ENCODE measurements around the gene SIRPB2. TPM values are rescaled to one million over a fixed set of nuclear protein-coding genes. Genes with fewer than 3 reads are reported as not detected.
"Not testable (repeated sequence)": the region's sequence is repeated elsewhere in the genome, so short reads cannot be mapped to it uniquely, and the experiment has no call there.

The SIRPB2 gene
- total and polyA plus RNA-seq, 4 donors = 0.99 to 4.4 (median 2.2) TPM

DNA sequence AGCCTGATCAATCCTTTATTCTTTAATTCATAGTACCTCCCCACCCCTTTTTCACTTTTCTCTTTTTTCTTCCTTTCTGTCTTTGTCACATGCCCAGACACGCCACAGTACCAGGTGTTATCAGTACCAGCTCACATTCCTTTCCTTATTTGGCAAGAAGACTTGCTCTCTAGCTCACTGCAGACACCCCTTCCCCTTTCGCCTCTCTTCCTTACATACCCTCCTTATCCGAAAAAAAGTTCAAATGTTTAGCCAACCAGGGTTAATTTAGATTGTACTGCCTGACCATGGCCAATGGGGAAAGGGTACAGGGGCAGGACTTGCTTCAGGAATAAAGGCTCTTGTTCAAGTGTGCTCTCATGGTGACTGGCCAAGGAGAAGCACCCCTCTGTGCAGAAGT, 9.3 kb upstream of the SIRPB2 start:
- H3K27ac ChIP-seq (ENCODE audit: low read depth in 1 of 2, low read length in 2 of 2) = no peak overlapping the region
- peaks cover 0 to 3% (median 0%) of the 10 kb centered on the region in 4 donors for H3K27me3 ChIP-seq (ENCODE audit: control insufficient read depth in 4 of 4, insufficient read depth in 4 of 4, low read length in 3 of 4)
- H3K4me3 ChIP-seq (ENCODE audit: low read depth in 1 of 3, low read length in 3 of 3) = no peak overlapping the region
- TF ChIP-seq JUND (IDR thresholded peaks at IDR 0.05) (no peak), HNF4A (conservative IDR thresholded peaks at IDR 0.05) (no peak), YY1 (IDR thresholded peaks at IDR 0.05) (no peak)
- H3K4me1 ChIP-seq (ENCODE audit: control insufficient read depth in 4 of 4, insufficient read depth in 4 of 4, low read length in 3 of 4) = no peaks in the 10 kb centered on the region
- H3K9me3 ChIP-seq (ENCODE audit: control insufficient read depth in 4 of 4, low read length in 3 of 4) = no peaks in the 10 kb centered on the region
- 67% methylated on average over 3 of the region's 3 CpGs for WGBS
- no peak for DNase-seq (ENCODE audit: low spot score)
- H3K36me3 ChIP-seq (ENCODE audit: control insufficient read depth in 4 of 4, insufficient read depth in 3 of 4, low read depth in 1 of 4, low read length in 3 of 4) = no peaks in the 10 kb centered on the region
- no peak overlapping the region for H3K9ac ChIP-seq (ENCODE audit: low read depth in 1 of 2, low read length in 2 of 2)

DNA sequence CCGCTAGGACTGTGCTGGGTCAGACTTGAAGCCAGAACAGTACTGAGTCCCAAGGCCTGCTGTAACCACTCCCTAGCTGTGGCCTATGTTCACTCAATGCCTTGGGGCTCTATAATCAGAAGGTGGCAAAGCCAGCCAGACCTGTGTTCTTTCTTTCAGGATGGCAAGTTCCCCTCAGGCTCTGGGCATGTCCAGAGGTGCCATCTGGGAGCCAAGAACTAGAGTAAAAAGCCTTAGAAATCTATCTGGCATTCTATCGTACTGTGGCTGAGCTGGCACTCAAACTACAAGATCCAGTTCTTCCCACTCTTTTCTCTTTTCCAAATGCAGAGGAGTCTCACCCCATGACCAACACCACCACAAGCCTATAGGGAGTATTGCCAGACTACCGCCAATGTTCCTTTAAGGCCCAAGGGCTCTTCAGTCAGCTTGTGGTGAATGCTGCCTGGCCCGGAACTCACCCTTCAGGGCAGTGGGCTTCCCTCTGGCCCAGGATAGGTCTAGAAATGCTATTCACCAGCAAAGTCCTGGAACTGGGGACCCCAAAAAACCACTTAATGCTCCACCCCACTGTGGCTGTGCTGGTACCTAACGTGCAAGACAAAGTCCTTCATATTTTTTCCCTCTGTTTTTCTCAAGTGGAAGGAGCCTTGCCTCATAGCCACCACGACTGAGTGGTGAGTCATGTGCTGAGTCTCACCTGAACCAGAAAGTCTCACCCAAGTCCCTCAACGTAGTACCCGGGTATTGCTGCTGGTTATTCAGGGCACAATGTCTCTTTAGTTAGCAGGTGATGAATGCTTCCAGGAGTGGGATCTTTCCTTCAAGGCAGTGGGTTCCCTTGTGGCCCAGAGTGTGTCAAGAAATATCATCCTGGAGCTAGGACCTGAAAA, 8.6 kb upstream of the SIRPB2 start:
- Histone ChIP-seq H3K36me3 (ENCODE audit: control insufficient read depth in 4 of 4, insufficient read depth in 3 of 4, low read depth in 1 of 4, low read length in 3 of 4) (no peaks in the 10 kb centered on the region), H3K9ac (ENCODE audit: low read depth in 1 of 2, low read length in 2 of 2) (no peak overlapping the region), H3K27ac (ENCODE audit: low read depth in 1 of 2, low read length in 2 of 2) (no peak overlapping the region), H3K4me1 (ENCODE audit: control insufficient read depth in 4 of 4, insufficient read depth in 4 of 4, low read length in 3 of 4) (no peaks in the 10 kb centered on the region), H3K27me3 (ENCODE audit: control insufficient read depth in 4 of 4, insufficient read depth in 4 of 4, low read length in 3 of 4) (peaks cover 0 to 3% (median 0%) of the 10 kb centered on the region in 4 donors), H3K9me3 (ENCODE audit: control insufficient read depth in 4 of 4, low read length in 3 of 4) (no peaks in the 10 kb centered on the region), H3K4me3 (ENCODE audit: low read depth in 1 of 3, low read length in 3 of 3) (no peak overlapping the region)
- TF ChIP-seq REST (IDR thresholded peaks at IDR 0.05) (no peak), RAD21 (IDR thresholded peaks at IDR 0.05) (no peak), SP1 (IDR thresholded peaks at IDR 0.05) (no peak), MAX (IDR thresholded peaks at IDR 0.05) (no peak), RXRA (IDR thresholded peaks at IDR 0.05) (no peak), HNF4A (conservative IDR thresholded peaks at IDR 0.05) (no peak)
- TF ChIP-seq, protein P1, sequence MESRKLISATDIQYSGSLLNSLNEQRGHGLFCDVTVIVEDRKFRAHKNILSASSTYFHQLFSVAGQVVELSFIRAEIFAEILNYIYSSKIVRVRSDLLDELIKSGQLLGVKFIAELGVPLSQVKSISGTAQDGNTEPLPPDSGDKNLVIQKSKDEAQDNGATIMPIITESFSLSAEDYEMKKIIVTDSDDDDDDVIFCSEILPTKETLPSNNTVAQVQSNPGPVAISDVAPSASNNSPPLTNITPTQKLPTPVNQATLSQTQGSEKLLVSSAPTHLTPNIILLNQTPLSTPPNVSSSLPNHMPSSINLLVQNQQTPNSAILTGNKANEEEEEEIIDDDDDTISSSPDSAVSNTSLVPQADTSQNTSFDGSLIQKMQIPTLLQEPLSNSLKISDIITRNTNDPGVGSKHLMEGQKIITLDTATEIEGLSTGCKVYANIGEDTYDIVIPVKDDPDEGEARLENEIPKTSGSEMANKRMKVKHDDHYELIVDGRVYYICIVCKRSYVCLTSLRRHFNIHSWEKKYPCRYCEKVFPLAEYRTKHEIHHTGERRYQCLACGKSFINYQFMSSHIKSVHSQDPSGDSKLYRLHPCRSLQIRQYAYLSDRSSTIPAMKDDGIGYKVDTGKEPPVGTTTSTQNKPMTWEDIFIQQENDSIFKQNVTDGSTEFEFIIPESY (IDR thresholded peaks at IDR 0.05) = no peak
- DNase-seq (ENCODE audit: low spot score) = no peak
- WGBS = 90% methylated on average over 8 of the region's 8 CpGs

GRCh38 chr20:1497371-1497770, 6.2 kb upstream of the SIRPB2 start:
- H3K27me3 ChIP-seq (ENCODE audit: control insufficient read depth in 4 of 4, insufficient read depth in 4 of 4, low read length in 3 of 4); H3K9ac ChIP-seq (ENCODE audit: low read depth in 1 of 2, low read length in 2 of 2); H3K4me1 ChIP-seq (ENCODE audit: control insufficient read depth in 4 of 4, insufficient read depth in 4 of 4, low read length in 3 of 4); DNase-seq (ENCODE audit: low spot score); H3K36me3 ChIP-seq (ENCODE audit: control insufficient read depth in 4 of 4, insufficient read depth in 3 of 4, low read depth in 1 of 4, low read length in 3 of 4); H3K9me3 ChIP-seq (ENCODE audit: control insufficient read depth in 4 of 4, low read length in 3 of 4); H3K27ac ChIP-seq (ENCODE audit: low read depth in 1 of 2, low read length in 2 of 2); H3K4me3 ChIP-seq (ENCODE audit: low read depth in 1 of 3, low read length in 3 of 3): not testable (repeated sequence)
- WGBS = 90% methylated on average over 5 of the region's 5 CpGs
